ENCODE results near the gene COPB2.
A peak's percentile ranks its signal among the peaks of the same experiment; 100 is the strongest.

The COPB2 gene

GRCh38 chr3:139388821-139389551 lies 461 bp downstream of the COPB2 start (continued):
- TF ChIP-seq ZNF561 (tag by site-specific recombination; IDR thresholded peaks at IDR 0.05; ENCODE audit: borderline replicate concordance) (no peak), ZBTB11 (tag by site-specific recombination; conservative IDR thresholded peaks at IDR 0.05; ENCODE audit: low read depth) (peak; percentile 21; the same call in 1 of the 2 replicates), ZNF423 (tag by site-specific recombination; IDR thresholded peaks at IDR 0.05) (no peak), ZNF585B (tag by site-specific recombination; IDR thresholded peaks at IDR 0.05) (no peak), REPIN1 (tag by site-specific recombination; IDR thresholded peaks at IDR 0.05; ENCODE audit: low read depth) (no peak), ZNF513 (tag by site-specific recombination; IDR thresholded peaks at IDR 0.05) (no peak), ZNF843 (tag by site-specific recombination; IDR thresholded peaks at IDR 0.05) (no peak), ZNF391 (tag by site-specific recombination; IDR thresholded peaks at IDR 0.05; ENCODE audit: borderline replicate concordance, low read depth) (peak; percentile 27; the same call in 1 of the 2 replicates), ZNF785 (tag by site-specific recombination; IDR thresholded peaks at IDR 0.05) (no peak), ZNF335 (tag by site-specific recombination; conservative IDR thresholded peaks at IDR 0.05) (peak; percentile 91; the same call in 1 of the 2 replicates), KLF9 (tag by site-specific recombination; IDR thresholded peaks at IDR 0.05; ENCODE audit: low read depth) (no peak), REST (tag by site-specific recombination; IDR thresholded peaks at IDR 0.05) (no peak)

GRCh38 chr3:139388077-139388476 lies 1.4 kb downstream of the COPB2 start:
- Histone ChIP-seq H3K36me3 (ENCODE audit: control insufficient read depth in 2 of 2, insufficient read depth in 1 of 2, low read length in 2 of 2) (peaks cover 0 to 17% of the 10 kb centered on the region in 2 experiments; a peak in 1 of 3 replicates), H3K27ac (ENCODE audit: extremely low read depth, low read depth, low read length) (no peak overlapping the region), H3K4me3 (ENCODE audit: low read depth, low read length) (peak overlapping the region; percentile 99), H3K9me3 (ENCODE audit: control insufficient read depth, insufficient read depth, low read depth, low read length) (no peaks in the 10 kb centered on the region), H3K4me1 (ENCODE audit: control insufficient read depth, insufficient read depth, low read length) (no peaks in the 10 kb centered on the region)
- ChIA-PET POLR2A (no interaction called here), CTCF (no interaction called here)
- no peak for TF ChIP-seq ZNF560 (tag by site-specific recombination; IDR thresholded peaks at IDR 0.05; ENCODE audit: borderline replicate concordance)
- no peak for TF ChIP-seq ZNF677 (tag by site-specific recombination; IDR thresholded peaks at IDR 0.05)
- no peak for TF ChIP-seq ZNF311 (tag by site-specific recombination; IDR thresholded peaks at IDR 0.05; ENCODE audit: borderline replicate concordance)
- TF ChIP-seq ZNF121 (tag by site-specific recombination; IDR thresholded peaks at IDR 0.05): no peak
- no peak for TF ChIP-seq HOXC10 (CRISPR knock-in tag; IDR thresholded peaks at IDR 0.05)
- no peak for TF ChIP-seq PRDM2 (tag by site-specific recombination; IDR thresholded peaks at IDR 0.05; ENCODE audit: borderline replicate concordance)
- TF ChIP-seq ZNF138 (tag by site-specific recombination; IDR thresholded peaks at IDR 0.05; ENCODE audit: borderline replicate concordance): no peak
- no peak for TF ChIP-seq GLIS2 (tag by site-specific recombination; IDR thresholded peaks at IDR 0.05)

All from HEK293 (cell line).